ENCODE measurements around the gene BECN2.

GRCh38 chr1:241924080-241924808, 33.3 kb upstream of the BECN2 start:
- TF ChIP-seq, protein P1, sequence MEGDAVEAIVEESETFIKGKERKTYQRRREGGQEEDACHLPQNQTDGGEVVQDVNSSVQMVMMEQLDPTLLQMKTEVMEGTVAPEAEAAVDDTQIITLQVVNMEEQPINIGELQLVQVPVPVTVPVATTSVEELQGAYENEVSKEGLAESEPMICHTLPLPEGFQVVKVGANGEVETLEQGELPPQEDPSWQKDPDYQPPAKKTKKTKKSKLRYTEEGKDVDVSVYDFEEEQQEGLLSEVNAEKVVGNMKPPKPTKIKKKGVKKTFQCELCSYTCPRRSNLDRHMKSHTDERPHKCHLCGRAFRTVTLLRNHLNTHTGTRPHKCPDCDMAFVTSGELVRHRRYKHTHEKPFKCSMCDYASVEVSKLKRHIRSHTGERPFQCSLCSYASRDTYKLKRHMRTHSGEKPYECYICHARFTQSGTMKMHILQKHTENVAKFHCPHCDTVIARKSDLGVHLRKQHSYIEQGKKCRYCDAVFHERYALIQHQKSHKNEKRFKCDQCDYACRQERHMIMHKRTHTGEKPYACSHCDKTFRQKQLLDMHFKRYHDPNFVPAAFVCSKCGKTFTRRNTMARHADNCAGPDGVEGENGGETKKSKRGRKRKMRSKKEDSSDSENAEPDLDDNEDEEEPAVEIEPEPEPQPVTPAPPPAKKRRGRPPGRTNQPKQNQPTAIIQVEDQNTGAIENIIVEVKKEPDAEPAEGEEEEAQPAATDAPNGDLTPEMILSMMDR (IDR thresholded peaks at IDR 0.05) = no peak
- TF ChIP-seq EP300 (IDR thresholded peaks at IDR 0.05) = no peak

Data from gastroesophageal sphincter (tissue), 3 donors.